Measurements from ENCODE around the gene PKP4.

- TF ChIP-seq FOXA1 (IDR thresholded peaks at IDR 0.05) (no peak), TARDBP (IDR thresholded peaks at IDR 0.05) (no peak), FOXK2 (IDR thresholded peaks at IDR 0.05) (no peak), FOXM1 (IDR thresholded peaks at IDR 0.05; ENCODE audit: borderline replicate concordance) (no peak), SP1 (IDR thresholded peaks at IDR 0.05) (no peak), SUZ12 (IDR thresholded peaks at IDR 0.05) (no peak), BHLHE40 (IDR thresholded peaks at IDR 0.05; ENCODE audit: borderline replicate concordance) (no peak)
These were observed 22.1 kb downstream of the PKP4 start for GRCh38 chr2:158478816-158479215.
